ENCODE measurements around the gene EGLN2. TPM values are rescaled to one million over a fixed set of nuclear protein-coding genes. Genes with fewer than 3 reads are reported as not detected.

EGLN2 gene
- total RNA-seq, 1 donor from 2014 or later, result 109 TPM

DNA sequence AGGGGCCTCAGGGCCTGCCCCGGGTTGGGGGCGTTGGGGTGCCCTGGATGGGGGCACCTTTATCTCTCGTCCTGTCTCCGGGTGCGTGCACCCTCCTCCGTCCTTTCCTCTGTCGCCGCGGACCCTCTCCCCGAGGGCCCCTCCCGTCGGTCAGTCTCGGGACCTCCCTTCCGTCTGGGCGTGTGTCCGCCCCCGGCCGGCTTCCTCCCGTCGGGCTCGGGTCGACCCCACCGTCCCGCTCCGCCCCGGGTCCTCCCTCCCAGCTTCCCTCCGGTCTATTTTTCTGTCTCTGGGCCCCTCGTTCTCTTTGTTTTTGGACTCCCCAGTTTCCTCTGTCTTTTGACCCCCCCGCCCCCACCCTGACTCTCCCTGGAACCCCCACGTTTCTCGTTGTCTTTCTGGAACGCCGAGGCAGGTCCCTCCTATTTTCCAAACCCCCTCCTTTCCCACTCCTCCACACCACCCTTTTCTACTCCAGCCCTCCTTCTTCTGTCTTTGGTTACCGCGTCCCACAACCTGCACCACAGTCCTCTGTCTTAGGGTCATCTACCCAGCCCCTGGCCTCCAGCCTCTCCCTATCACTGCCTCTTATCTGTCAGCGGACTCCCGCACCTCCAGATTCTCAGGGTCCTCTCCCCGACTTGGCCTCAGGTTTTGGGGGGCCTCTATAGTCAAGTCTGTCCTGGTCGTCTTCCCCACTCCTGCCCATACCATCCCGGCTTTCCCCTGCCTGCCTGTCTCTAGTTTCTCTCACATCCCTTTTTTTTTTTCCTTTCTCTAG, 757 bp downstream of the EGLN2 start:
- intact Hi-C loops (cut with DNase I), result loop anchor here (10.0 kb wide), 1 partner anchor 135 kb away; no protein-coding TSS in a partner anchor
- ATAC-seq, result no peak
- DNase-seq (ENCODE audit: low spot score), result peak; percentile 82

DNA sequence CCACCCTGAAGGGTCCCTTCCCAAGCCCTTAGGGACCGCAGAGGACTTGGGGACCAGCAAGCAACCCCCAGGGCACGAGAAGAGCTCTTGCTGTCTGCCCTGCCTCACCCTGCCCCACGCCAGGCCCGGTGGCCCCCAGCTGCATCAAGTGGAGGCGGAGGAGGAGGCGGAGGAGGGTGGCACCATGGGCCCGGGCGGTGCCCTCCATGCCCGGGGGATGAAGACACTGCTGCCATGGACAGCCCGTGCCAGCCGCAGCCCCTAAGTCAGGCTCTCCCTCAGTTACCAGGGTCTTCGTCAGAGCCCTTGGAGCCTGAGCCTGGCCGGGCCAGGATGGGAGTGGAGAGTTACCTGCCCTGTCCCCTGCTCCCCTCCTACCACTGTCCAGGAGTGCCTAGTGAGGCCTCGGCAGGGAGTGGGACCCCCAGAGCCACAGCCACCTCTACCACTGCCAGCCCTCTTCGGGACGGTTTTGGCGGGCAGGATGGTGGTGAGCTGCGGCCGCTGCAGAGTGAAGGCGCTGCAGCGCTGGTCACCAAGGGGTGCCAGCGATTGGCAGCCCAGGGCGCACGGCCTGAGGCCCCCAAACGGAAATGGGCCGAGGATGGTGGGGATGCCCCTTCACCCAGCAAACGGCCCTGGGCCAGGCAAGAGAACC, 1.5 kb downstream of the EGLN2 start:
- intact Hi-C loops (cut with DNase I), result loop anchor here (10.0 kb wide), 1 partner anchor 136 kb away; no protein-coding TSS in a partner anchor
- DNase-seq (ENCODE audit: low spot score), result no peak
- ATAC-seq, result no peak

DNA sequence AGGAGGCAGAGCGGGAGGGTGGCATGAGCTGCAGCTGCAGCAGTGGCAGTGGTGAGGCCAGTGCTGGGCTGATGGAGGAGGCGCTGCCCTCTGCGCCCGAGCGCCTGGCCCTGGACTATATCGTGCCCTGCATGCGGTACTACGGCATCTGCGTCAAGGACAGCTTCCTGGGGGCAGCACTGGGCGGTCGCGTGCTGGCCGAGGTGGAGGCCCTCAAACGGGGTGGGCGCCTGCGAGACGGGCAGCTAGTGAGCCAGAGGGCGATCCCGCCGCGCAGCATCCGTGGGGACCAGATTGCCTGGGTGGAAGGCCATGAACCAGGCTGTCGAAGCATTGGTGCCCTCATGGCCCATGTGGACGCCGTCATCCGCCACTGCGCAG, 2.0 kb downstream of the EGLN2 start:
- no peak for DNase-seq (ENCODE audit: low spot score)

DNA sequence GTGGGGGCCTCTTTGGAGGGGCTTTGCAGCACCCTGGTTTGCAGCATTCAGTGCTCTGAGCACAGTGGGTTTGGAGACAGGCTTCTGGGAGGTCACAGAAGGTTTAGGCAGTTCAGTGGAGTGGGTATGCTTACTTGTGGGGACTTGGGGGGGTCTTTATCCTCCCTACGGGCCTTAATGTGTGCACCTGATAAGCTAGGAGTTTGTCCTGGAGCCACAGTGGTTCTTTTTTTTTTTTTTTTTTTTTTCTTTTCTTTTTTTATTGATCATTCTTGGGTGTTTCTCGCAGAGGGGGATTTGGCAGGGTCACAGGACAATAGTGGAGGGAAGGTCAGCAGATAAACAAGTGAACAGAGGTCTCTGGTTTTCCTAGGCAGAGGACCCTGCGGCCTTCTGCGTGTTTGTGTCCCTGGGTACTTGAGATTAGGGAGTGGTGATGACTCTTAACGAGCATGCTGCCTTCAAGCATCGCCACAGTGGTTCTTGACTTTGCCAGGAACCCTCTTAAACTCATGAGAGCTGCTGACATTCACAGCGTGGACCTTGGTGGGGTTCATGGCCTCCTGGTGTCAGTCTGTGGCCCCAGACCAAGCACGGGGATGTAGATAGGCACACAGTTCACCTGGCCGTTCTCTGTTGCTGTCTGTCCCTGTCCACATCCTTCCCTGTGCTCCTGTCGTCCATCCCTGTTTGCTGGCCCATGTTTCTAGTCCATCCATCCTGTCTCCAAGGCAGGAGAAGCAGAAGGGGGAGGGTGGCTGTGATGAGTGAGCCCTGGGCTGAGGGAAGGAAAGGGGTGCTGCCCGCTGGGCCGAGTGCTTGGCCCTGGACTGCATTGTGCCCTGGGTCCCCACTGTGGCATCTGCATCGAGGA, 2.7 kb downstream of the EGLN2 start:
- intact Hi-C loops (cut with DNase I), result loop anchor here (10.0 kb wide), 1 partner anchor 137 kb away; no protein-coding TSS in a partner anchor

More for the DNA sequence above, 2.0 kb downstream of the EGLN2 start:
- intact Hi-C loops (cut with DNase I), result loop anchor here (10.0 kb wide), 1 partner anchor 136 kb away; no protein-coding TSS in a partner anchor
- no peak for ATAC-seq

DNA sequence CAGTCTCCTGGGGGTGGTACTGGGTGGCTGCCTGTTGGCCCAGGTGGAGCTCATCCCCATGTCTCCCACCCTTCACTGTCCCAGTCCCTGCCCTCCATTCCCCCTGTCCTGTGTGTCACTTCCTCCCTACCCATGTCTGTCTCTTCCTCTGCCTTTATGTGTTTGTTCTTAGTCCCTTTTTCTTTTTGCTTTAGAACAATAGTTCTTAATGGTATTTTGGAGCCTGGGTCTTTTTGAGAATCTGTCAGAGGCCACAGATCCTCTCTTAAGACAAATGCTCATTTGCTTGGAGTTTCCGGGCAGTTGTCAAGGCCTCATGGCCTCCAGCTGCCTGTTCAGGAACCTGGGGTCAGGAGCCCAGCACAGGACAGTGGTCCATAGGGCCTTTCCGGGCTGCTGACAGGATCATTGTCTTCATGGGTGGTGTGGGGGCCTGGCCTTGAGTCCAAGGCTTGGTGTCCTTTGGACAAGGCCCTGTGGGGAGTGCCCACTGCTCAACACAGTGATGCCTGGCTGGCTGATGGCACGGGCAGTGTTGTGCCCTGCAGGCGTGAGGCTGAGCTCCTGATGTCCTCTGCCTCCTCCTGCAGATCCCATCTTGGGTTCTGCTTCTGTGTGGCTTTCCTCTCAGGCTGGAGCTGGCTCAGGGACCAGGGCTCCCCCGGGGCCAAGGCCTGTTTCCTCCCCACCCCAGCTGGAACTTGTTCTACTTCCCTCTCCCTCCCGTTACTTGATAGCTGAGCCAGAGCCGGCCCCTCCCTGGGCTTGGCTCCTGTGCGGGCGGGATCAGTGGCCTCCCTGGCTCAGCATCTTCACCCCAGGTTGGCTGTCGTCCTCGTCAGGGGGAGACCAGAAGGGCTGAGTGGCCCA, 3.5 kb downstream of the EGLN2 start:
- DNase-seq (ENCODE audit: low spot score) (no peak), ATAC-seq (peak; percentile 9)
- intact Hi-C loops (cut with DNase I), result loop anchor here (10.0 kb wide), 1 partner anchor 138 kb away; no protein-coding TSS in a partner anchor

More for the DNA sequence above, 2.7 kb downstream of the EGLN2 start:
- no peak for DNase-seq (ENCODE audit: low spot score)
- ATAC-seq, result no peak

DNA sequence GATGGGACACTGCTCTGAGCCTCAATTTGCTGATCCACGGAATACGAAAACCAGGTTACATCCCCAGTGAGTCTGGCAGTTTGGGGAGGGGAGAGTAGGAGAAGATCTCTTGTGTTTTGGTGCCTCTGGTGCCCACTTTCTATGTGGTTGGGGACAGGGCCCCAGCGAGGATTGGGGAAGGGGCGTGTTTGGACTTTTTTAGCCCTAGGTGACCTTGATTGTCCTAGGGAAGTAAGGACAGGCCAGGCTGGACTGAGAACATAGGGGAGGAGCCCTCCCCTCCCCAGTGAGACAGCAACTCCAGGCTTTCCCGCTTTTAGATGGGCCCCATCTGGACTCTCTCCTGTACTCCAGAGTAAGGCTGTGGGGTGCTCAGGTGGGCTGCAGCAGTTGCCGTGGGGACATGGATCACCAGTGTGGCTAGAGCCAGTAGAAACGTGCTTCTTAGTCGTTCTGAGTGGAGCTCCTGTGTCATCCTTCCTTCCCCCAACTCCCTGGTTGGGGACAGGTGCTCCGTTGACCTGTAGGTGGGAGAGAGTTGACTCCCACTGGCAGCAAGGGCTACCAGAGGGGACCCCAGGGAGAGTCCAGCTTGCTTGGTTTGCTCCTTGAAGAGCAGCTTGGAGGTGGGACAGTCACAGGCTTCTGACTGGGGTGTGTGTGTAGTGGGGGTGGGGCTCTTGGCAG, 4.3 kb downstream of the EGLN2 start:
- intact Hi-C loops (cut with DNase I), result loop anchor here (10.0 kb wide), 1 partner anchor 139 kb away; no protein-coding TSS in a partner anchor
- DNase-seq (ENCODE audit: low spot score) (no peak), ATAC-seq (no peak)

DNA sequence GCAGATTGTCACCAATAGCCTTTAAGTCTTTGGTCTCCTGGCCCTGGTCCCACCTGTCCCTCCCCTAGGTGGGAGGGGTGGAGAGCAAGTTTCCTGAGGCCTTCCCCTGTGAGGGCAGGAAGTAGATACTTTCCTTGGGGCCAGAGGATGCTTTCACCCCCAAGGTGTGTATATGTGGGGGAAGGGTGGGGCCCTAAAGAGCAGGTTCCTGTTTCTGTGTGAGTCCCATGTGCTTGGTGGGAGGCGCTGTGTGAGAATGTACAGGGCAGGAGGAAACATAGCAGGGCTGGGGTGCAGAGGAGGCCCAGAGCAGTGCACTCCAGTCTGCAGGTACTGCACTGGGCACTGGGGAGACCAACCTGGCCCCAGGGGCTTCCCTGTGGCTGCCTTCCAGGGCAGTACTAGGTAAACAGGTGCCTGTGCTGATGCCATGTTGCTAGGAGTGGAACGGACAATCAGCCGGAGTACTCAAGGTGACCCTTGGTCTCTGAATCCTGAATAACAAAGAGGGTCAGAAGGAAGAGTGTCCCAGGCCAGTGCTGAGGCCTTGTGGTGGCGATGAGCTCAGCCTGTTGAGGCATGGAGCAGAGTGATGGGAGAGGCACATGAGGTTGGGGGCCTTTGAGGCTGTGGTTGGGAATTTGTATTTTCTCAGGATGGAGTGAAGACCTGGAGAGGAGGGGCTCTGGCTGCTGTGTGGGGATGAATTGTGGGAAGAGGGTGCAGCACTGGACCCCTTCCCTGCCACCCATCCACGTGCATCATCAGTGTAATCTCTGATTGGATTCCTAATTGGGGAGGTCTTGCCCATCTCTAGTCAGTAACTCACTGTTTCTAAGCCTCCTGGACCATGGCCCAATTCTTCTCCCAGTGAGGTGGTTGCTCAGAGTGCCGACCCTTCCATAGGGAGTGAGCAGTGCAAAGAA, 5.1 kb downstream of the EGLN2 start:
- DNase-seq (ENCODE audit: low spot score) (no peak), ATAC-seq (no peak)
- intact Hi-C loops (cut with DNase I), result loop anchor here (10.0 kb wide), 1 partner anchor 139 kb away; no protein-coding TSS in a partner anchor

DNA sequence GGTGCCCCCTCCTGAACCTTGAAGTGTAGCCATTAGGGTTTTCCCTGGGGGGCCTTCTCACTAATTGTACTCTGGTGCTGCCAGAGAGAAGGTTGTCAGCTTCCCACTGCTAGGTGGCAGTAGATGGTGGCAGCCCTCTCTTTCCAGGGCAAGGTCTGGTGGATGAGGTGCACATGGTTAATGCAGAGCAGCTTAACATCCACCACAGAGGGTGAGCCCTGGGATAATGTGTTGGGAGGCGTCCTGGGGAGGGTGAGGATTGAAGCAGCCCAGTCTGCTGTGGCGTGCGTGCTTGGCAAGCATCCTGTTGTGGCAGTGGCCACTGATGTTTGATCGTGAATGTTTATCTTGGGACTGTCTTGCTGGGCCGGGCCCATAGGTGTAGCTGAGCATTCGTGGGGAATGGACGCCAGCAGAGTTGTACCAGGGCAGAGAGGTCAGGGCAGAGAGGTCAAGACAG, 5.8 kb downstream of the EGLN2 start:
- intact Hi-C loops (cut with DNase I), result loop anchor here (10.0 kb wide), 1 partner anchor 140 kb away; no protein-coding TSS in a partner anchor
- ATAC-seq, result no peak

DNA sequence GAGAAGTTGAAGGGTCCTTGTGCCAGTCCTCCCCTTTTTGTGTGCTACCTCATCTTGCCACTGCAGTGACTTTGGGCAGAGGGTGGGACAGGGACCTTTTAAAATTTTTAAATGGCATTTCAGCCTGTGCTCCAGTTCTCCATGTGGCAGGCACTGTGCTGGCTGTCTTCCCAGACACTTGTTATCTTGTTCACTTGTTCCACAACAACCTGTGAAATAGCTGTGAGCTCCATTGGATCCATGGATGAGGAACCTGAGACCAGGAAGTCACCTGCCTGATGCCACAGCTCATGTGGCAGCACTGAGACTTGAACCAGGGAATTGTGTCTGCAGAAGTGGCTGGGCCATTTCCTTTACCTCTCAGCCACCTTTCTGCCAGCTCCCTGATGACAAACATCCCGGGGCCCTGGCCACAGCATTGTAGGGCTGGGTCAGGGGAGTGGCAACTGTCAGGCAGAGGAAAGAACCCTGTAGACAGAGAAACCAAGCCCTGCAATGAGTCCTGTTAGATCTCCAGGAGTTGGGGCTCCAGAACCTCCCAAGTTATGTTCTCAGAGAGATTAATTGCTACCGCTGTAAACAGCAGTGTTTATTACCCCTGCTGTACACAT, 6.4 kb downstream of the EGLN2 start:
- intact Hi-C loops (cut with DNase I), result loop anchor here (10.0 kb wide), 1 partner anchor 141 kb away; no protein-coding TSS in a partner anchor
- ATAC-seq, result no peak
- DNase-seq (ENCODE audit: low spot score), result no peak

More for the DNA sequence above, 5.8 kb downstream of the EGLN2 start:
- DNase-seq (ENCODE audit: low spot score), result no peak

DNA sequence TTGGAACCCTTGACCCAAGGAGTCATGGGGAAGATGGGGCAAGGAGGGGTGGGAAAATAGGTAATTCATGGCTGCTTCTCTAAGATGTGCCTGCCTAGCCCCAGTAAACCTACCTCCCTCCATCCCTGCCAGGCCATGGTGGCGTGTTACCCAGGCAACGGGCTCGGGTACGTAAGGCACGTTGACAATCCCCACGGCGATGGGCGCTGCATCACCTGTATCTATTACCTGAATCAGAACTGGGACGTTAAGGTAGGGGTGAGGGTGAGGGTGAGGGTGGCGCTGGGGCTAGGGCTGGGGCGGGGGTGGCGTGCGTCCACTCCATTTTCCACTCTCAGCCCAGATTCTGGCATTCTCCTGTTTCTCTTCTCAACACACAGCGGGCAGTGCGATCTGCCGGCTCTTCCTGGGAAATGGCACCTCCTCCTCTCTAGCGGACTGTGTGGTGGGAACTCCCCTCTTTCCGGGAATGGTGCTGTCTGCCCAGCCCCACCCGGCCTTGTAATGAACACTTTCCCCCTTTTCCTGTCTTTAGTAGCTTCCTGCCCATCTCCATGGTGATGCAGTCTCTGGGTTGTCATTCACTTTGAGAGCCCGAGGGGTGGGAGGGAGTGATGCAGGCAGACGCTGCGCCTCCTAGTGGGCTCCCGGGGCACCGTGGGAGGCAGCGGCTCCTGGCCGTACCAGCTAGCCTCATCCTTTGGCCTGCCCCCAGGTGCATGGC, 7.6 kb downstream of the EGLN2 start:
- ATAC-seq (peak; percentile 68), DNase-seq (ENCODE audit: low spot score) (peak; percentile 87)
- intact Hi-C loops (cut with DNase I), result loop anchor here (10.0 kb wide), 1 partner anchor 142 kb away; no protein-coding TSS in a partner anchor

DNA sequence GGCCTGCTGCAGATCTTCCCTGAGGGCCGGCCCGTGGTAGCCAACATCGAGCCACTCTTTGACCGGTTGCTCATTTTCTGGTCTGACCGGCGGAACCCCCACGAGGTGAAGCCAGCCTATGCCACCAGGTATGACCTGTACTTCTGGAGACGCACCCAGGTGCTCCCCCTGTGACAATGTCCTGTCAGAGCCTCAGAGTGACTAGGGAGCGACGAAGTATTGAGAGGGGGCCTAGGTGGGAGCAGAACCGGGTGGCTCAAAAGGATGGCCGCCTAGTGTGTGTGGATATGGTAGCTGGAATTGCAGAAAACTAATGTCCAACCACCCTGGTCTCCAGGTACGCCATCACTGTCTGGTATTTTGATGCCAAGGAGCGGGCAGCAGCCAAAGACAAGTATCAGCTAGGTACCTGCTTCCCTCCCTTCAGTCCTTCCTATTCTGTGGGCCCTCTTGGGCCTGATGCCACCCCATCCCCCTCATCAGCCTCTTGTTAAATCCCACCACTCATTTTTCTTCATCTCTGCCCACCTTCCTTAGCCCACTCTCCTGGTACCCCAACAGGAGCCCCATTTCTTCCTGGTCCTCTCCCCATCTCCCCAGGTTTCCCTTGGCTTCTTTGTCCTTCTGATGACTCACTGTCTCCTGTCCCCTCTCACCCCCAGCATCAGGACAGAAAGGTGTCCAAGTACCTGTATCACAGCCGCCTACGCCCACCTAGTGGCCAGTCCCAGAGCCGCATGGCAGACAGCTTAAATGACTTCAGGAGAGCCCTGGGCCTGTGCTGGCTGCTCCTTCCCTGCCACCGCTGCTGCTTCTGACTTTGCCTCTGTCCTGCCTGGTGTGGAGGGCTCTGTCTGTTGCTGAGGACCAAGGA, 8.4 kb downstream of the EGLN2 start:
- DNase-seq (ENCODE audit: low spot score), result no peak
- ATAC-seq, result no peak
- intact Hi-C loops (cut with DNase I), result loop anchor here (10.0 kb wide), 1 partner anchor 143 kb away; no protein-coding TSS in a partner anchor

DNA sequence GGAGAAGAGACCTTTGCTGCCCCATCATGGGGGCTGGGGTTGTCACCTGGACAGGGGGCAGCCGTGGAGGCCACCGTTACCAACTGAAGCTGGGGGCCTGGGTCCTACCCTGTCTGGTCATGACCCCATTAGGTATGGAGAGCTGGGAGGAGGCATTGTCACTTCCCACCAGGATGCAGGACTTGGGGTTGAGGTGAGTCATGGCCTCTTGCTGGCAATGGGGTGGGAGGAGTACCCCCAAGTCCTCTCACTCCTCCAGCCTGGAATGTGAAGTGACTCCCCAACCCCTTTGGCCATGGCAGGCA, 9.0 kb downstream of the EGLN2 start:
- intact Hi-C loops (cut with DNase I), result loop anchor here (10.0 kb wide), 1 partner anchor 143 kb away; no protein-coding TSS in a partner anchor

DNA sequence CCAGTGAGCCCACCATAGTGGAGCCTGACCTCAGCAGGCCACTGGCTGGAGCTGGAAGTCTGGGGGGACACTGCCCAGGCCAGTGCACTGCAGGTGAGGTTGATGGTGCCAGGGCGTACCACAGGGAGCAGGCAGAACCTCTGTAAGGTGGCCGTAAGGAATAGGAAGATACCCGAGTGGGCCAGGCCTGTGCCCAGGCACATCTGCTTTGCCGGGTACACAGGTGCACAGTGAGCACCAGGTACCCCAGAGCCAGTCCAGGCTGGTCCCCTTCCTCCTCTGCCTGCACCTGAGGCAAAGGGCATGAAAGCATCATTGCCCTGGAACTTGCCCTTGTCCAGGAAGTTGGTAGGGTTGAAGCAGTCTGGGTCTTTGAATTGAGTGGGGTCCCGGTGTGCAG, 9.5 kb downstream of the EGLN2 start:
- ATAC-seq (no peak), DNase-seq (ENCODE audit: low spot score) (no peak)
- intact Hi-C loops (cut with DNase I), result loop anchor here (10.0 kb wide), 1 partner anchor 144 kb away; no protein-coding TSS in a partner anchor

More for the DNA sequence above, 9.0 kb downstream of the EGLN2 start:
- ATAC-seq, result no peak
- no peak for DNase-seq (ENCODE audit: low spot score)

Data from sciatic nerve (tissue), 2 donors.